Measurements from ENCODE around the gene TBCB. TPM values are rescaled to one million over a fixed set of nuclear protein-coding genes. Genes with fewer than 3 reads are reported as not detected.
"Not testable (repeated sequence)": the region's sequence is repeated elsewhere in the genome, so short reads cannot be mapped to it uniquely, and the experiment has no call there.

The TBCB gene
- polyA plus RNA-seq, 1 donor, result 80.0 TPM

DNA sequence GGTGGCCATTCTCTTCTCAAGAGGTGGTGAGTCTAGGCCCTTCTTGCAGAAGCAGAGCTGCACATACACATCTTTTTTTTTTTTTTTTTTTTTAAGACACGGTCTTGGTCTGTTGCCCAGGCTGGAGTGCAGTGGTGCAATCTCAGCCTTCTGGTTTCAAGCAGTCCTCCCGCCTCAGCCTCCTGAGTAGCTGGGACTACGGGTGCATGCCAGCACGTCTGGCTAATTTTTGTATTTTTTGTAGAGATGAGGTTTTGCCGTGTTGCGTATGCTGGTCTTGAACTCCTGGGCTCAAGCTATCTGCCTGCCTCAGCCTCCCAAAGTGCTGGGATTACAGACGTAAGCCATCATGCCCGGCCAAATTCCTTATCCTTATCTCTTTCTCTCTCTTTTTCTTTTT lies 58.6 kb downstream of the TBCB start:
- not testable (repeated sequence) for DNase-seq (ENCODE audit: low read depth)

Other genes starting within 250 kb of the TBCB start
- gene APLP1, start 246.9 kb upstream of the TBCB start, polyA plus RNA-seq (ENCODE audit: insufficient read length), result 7.1 TPM
- 1.2 TPM for gene NFKBID, start 214.9 kb upstream of the TBCB start, polyA plus RNA-seq (ENCODE audit: insufficient read length)
- gene HCST, start 212.9 kb upstream of the TBCB start, polyA plus RNA-seq (ENCODE audit: insufficient read length), result 4.7 TPM
- gene TYROBP, start 207.2 kb upstream of the TBCB start, polyA plus RNA-seq (ENCODE audit: insufficient read length), result 14.7 TPM
- 7.0 TPM for gene LRFN3, start 179.1 kb upstream of the TBCB start, polyA plus RNA-seq (ENCODE audit: insufficient read length)
- gene SDHAF1, start 120.3 kb upstream of the TBCB start, polyA plus RNA-seq (ENCODE audit: insufficient read length), result 12.9 TPM
- gene SYNE4, start 106.7 kb upstream of the TBCB start, polyA plus RNA-seq (ENCODE audit: insufficient read length), result 0.59 TPM
- 8.5 TPM for gene ALKBH6, start 101.3 kb upstream of the TBCB start, polyA plus RNA-seq (ENCODE audit: insufficient read length)
- gene CLIP3, start 82.6 kb upstream of the TBCB start, polyA plus RNA-seq (ENCODE audit: insufficient read length), result 15.5 TPM
- gene THAP8, start 61.2 kb upstream of the TBCB start, polyA plus RNA-seq (ENCODE audit: insufficient read length), result 8.6 TPM
- 2.5 TPM for gene WDR62, start 60.6 kb upstream of the TBCB start, polyA plus RNA-seq (ENCODE audit: insufficient read length)
- not detected for gene OVOL3, start 4.3 kb upstream of the TBCB start, polyA plus RNA-seq (ENCODE audit: insufficient read length)
- gene POLR2I, start 593 bp upstream of the TBCB start, polyA plus RNA-seq (ENCODE audit: insufficient read length), result 42.3 TPM
- 464 TPM for gene CAPNS1, start 24.6 kb downstream of the TBCB start, polyA plus RNA-seq (ENCODE audit: insufficient read length)
- 219 TPM for gene COX7A1, start 37.0 kb downstream of the TBCB start, polyA plus RNA-seq (ENCODE audit: insufficient read length)
- 5.9 TPM for gene ZNF565, start 99.2 kb downstream of the TBCB start, polyA plus RNA-seq (ENCODE audit: insufficient read length)
- gene ZNF146, start 99.6 kb downstream of the TBCB start, polyA plus RNA-seq (ENCODE audit: insufficient read length), result 60.5 TPM

Data from forelimb muscle (tissue), 1 donor.